HG03432 (cell line): ENCODE measurements around the gene MRPS33.
"Not testable (repeated sequence)": the region's sequence is repeated elsewhere in the genome, so short reads cannot be mapped to it uniquely, and the experiment has no call there.

Experiments
- ATAC-seq: cut with Tn5 transposase; IDR thresholded peaks from one replicate; pipeline ENCODE4 v1.9.1; 2021; ENCODE audit warnings: mild to moderate bottlenecking, moderate library complexity; ENCODE audit not compliant: unreplicated experiment

The MRPS33 gene

GRCh38 chr7:140956997-140957396 is 57.8 kb downstream of the MRPS33 start:
- ATAC-seq: not testable (repeated sequence)
